Mucosa of stomach (tissue), 1 donor: ENCODE results near the gene EXOC6B.

Experiments used
- H3K27me3 ChIP-seq: one replicate; pipeline ENCODE4 v1.7.0; 2013; ENCODE audit warnings: mild to moderate bottlenecking, low read length; ENCODE audit not compliant: control insufficient read depth, insufficient read depth
- H3K36me3 ChIP-seq: one replicate; pipeline ENCODE4 v1.7.0; 2013; ENCODE audit warnings: low read length; ENCODE audit not compliant: control insufficient read depth, insufficient read depth
- H3K4me1 ChIP-seq: one replicate; pipeline ENCODE4 v1.7.0; 2013; ENCODE audit warnings: mild to moderate bottlenecking, low read length; ENCODE audit not compliant: control insufficient read depth, insufficient read depth
- H3K4me3 ChIP-seq: one replicate; pipeline ENCODE4 v1.7.0; 2013; ENCODE audit warnings: low read length
- H3K9ac ChIP-seq: one replicate; pipeline ENCODE4 v1.7.0; 2013; ENCODE audit warnings: mild to moderate bottlenecking, low read length, moderate library complexity
- H3K9me3 ChIP-seq: one replicate; pipeline ENCODE4 v1.7.0; 2013; ENCODE audit warnings: mild to moderate bottlenecking, low read length, moderate library complexity; ENCODE audit not compliant: control insufficient read depth
- donor health status: Pancreatic carcinoma.

EXOC6B gene

GRCh38 chr2:72135921-72136320 lies 689.9 kb downstream of the EXOC6B start:
- Histone ChIP-seq H3K9me3 (no peaks in the 10 kb centered on the region), H3K27me3 (peaks cover 36% of the 10 kb centered on the region), H3K36me3 (no peaks in the 10 kb centered on the region), H3K4me3 (no peak overlapping the region), H3K4me1 (peaks cover 17% of the 10 kb centered on the region), H3K9ac (no peak overlapping the region)

- peaks cover 30% of the 10 kb centered on the region for H3K27me3 ChIP-seq
- no peaks in the 10 kb centered on the region for H3K36me3 ChIP-seq
- no peak overlapping the region for H3K9ac ChIP-seq
- H3K4me3 ChIP-seq = no peak overlapping the region
- no peaks in the 10 kb centered on the region for H3K9me3 ChIP-seq
- peaks cover 17% of the 10 kb centered on the region for H3K4me1 ChIP-seq
Measured at GRCh38 chr2:72134997-72135800, 690.6 kb downstream of the EXOC6B start.

GRCh38 chr2:72134408-72134996 lies 691.3 kb downstream of the EXOC6B start:
- Histone ChIP-seq H3K36me3 (no peaks in the 10 kb centered on the region), H3K9me3 (no peaks in the 10 kb centered on the region), H3K4me1 (peaks cover 17% of the 10 kb centered on the region), H3K27me3 (peaks cover 23% of the 10 kb centered on the region), H3K9ac (no peak overlapping the region), H3K4me3 (no peak overlapping the region)

GRCh38 chr2:72133721-72134407 lies 692.0 kb downstream of the EXOC6B start:
- H3K27me3 ChIP-seq = peaks cover 21% of the 10 kb centered on the region
- no peaks in the 10 kb centered on the region for H3K36me3 ChIP-seq

GRCh38 chr2:72132981-72133720 lies 692.7 kb downstream of the EXOC6B start:
- Histone ChIP-seq H3K9me3 (no peaks in the 10 kb centered on the region), H3K9ac (no peak overlapping the region), H3K27me3 (peaks cover 14% of the 10 kb centered on the region), H3K4me3 (no peak overlapping the region), H3K36me3 (no peaks in the 10 kb centered on the region), H3K4me1 (peaks cover 6% of the 10 kb centered on the region)

More at GRCh38 chr2:72133721-72134407, 692.0 kb downstream of the EXOC6B start:
- no peaks in the 10 kb centered on the region for H3K9me3 ChIP-seq
- H3K4me1 ChIP-seq = peaks cover 13% of the 10 kb centered on the region
- H3K4me3 ChIP-seq = no peak overlapping the region
- H3K9ac ChIP-seq = no peak overlapping the region

DNA sequence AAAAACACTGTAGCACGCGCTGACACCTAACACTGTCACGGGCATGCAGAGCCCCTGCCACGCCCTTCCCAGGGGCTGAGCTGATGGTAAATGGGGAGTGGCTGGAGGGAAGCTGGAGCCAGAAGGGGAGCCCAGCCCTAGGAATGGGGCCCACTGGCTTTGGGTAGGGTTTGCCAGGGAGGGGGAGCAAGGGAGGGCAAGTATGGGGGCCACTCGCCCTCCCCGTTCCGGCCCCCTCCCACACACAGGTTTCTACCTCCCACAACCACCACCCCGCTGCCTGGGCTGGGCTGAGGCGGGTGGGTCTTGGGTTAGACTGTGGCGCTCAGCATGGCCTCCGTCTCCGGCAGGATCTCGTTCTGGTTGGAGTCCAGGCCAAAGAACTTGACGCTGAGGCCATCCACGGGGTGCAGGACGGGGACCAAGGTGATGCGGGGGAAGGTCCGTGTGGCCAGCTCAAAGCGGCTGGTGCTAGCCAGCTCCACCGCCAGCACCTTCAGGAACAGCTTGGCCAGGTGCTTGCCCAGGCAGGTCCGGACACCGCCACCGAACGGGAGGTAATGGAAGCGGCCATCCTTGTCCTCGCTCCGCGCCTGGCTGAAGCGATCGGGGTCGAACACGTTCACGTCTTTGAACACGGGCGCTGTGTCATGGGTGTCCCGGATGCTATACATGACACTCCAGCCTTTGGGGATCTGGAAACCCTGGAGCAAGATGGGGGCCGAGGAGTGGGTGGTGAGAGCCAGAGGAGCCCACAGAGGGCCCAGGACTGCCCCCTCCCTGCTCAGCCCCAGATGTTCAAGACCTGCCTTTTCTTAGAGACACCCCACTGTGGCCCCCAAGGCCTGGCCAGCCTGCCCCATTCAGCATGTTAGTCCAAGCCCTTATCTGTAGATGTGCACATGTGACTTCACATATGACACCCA lies 693.7 kb downstream of the EXOC6B start:
- peaks cover 7% of the 10 kb centered on the region for H3K27me3 ChIP-seq
- no peak overlapping the region for H3K9ac ChIP-seq
- no peaks in the 10 kb centered on the region for H3K9me3 ChIP-seq
- H3K36me3 ChIP-seq = no peaks in the 10 kb centered on the region
- no peak overlapping the region for H3K4me3 ChIP-seq
- H3K4me1 ChIP-seq = no peaks in the 10 kb centered on the region

- H3K9me3 ChIP-seq = no peaks in the 10 kb centered on the region
- H3K9ac ChIP-seq = no peak overlapping the region
- H3K27me3 ChIP-seq = peaks cover 2% of the 10 kb centered on the region
- no peaks in the 10 kb centered on the region for H3K4me1 ChIP-seq
- H3K4me3 ChIP-seq = no peak overlapping the region
- no peaks in the 10 kb centered on the region for H3K36me3 ChIP-seq
Measured at GRCh38 chr2:72131371-72131891, 694.4 kb downstream of the EXOC6B start.

- H3K4me3 ChIP-seq = no peak overlapping the region
Measured at GRCh38 chr2:72130659-72131360, 695.0 kb downstream of the EXOC6B start.

DNA sequence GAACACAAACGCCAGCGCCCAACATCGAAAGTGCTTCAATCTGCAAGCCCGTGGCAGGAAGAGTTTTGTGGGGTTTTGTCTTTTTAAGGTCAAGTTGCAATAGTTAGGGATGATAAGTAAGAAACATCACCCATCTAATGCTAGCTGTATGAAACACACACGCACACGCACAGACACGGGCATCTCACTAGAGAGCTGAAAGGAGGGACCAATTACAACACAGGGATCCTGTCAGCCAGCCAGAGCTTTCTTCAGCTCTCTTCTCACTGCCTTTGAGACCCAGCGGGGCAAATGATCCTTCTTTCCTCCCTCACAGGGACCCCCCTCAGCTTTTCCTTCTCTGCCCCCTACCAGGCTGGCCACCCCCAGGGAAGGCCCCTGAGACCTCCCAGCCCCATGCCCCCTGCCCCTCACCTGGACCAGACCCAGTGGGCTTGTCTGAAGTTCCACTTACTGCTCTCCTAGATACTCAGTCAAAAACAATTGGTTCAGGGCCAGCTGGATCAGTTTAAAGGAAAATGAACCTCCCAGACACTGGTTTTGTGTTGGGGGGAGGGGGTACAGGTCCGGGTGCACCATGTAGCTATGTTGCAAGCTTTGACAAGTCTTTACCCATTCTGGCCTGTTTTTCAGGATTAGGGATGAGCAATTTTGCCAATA lies 696.0 kb downstream of the EXOC6B start:
- Histone ChIP-seq H3K27me3 (peaks cover 3% of the 10 kb centered on the region), H3K36me3 (no peaks in the 10 kb centered on the region), H3K9me3 (no peaks in the 10 kb centered on the region), H3K4me3 (no peak overlapping the region), H3K4me1 (no peaks in the 10 kb centered on the region), H3K9ac (no peak overlapping the region)

More at GRCh38 chr2:72130659-72131360, 695.0 kb downstream of the EXOC6B start:
- no peaks in the 10 kb centered on the region for H3K4me1 ChIP-seq
- no peak overlapping the region for H3K9ac ChIP-seq
- peaks cover 3% of the 10 kb centered on the region for H3K27me3 ChIP-seq
- H3K9me3 ChIP-seq = no peaks in the 10 kb centered on the region
- no peaks in the 10 kb centered on the region for H3K36me3 ChIP-seq

- Histone ChIP-seq H3K9ac (no peak overlapping the region), H3K9me3 (no peaks in the 10 kb centered on the region), H3K4me3 (no peak overlapping the region), H3K27me3 (peaks cover 3% of the 10 kb centered on the region), H3K36me3 (no peaks in the 10 kb centered on the region), H3K4me1 (no peaks in the 10 kb centered on the region)
Measured at GRCh38 chr2:72128843-72129227, 697.0 kb downstream of the EXOC6B start.
